ENCODE data around the gene NANS. TPM values are rescaled to one million over a fixed set of nuclear protein-coding genes. Genes with fewer than 3 reads are reported as not detected.

NANS gene
- total and polyA plus RNA-seq, 2 of the 13 experiments (the other 11 are each of a cell fraction or from before 2014, with no cell fraction given) = 86.9 to 203 TPM

DNA sequence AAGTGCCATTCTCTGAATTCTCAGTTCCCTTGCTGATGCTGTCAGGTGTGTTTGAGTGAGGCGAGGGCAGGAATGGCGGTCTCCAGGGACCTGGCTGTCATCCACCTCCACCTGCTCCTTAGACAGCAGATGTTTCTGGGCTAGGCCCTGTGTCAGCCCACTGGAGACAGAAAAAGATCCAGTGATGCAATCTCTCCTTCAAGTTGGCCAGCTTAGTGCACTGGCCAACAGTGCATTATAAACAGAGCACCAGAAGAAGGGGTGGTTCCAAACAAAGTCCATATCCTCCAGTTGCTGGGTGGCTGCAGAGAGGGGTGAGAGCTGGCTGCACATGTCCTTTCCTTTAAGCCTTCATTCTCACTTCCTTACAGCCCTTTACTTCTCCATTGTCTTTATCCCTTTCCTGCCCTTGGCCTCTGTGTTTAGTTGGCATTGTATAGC lies 26.5 kb downstream of the NANS start (continued):
- TF ChIP-seq, protein P1, sequence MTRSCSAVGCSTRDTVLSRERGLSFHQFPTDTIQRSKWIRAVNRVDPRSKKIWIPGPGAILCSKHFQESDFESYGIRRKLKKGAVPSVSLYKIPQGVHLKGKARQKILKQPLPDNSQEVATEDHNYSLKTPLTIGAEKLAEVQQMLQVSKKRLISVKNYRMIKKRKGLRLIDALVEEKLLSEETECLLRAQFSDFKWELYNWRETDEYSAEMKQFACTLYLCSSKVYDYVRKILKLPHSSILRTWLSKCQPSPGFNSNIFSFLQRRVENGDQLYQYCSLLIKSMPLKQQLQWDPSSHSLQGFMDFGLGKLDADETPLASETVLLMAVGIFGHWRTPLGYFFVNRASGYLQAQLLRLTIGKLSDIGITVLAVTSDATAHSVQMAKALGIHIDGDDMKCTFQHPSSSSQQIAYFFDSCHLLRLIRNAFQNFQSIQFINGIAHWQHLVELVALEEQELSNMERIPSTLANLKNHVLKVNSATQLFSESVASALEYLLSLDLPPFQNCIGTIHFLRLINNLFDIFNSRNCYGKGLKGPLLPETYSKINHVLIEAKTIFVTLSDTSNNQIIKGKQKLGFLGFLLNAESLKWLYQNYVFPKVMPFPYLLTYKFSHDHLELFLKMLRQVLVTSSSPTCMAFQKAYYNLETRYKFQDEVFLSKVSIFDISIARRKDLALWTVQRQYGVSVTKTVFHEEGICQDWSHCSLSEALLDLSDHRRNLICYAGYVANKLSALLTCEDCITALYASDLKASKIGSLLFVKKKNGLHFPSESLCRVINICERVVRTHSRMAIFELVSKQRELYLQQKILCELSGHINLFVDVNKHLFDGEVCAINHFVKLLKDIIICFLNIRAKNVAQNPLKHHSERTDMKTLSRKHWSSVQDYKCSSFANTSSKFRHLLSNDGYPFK (CRISPR knock-in tag; IDR thresholded peaks at IDR 0.05; ENCODE audit: borderline replicate concordance) = no peak
- TF ChIP-seq, protein P2, sequence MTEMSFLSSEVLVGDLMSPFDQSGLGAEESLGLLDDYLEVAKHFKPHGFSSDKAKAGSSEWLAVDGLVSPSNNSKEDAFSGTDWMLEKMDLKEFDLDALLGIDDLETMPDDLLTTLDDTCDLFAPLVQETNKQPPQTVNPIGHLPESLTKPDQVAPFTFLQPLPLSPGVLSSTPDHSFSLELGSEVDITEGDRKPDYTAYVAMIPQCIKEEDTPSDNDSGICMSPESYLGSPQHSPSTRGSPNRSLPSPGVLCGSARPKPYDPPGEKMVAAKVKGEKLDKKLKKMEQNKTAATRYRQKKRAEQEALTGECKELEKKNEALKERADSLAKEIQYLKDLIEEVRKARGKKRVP (CRISPR knock-in tag; IDR thresholded peaks at IDR 0.05) = peak in 1 of 2 experiments; percentile 49; a peak in 1 of 4 replicates

DNA sequence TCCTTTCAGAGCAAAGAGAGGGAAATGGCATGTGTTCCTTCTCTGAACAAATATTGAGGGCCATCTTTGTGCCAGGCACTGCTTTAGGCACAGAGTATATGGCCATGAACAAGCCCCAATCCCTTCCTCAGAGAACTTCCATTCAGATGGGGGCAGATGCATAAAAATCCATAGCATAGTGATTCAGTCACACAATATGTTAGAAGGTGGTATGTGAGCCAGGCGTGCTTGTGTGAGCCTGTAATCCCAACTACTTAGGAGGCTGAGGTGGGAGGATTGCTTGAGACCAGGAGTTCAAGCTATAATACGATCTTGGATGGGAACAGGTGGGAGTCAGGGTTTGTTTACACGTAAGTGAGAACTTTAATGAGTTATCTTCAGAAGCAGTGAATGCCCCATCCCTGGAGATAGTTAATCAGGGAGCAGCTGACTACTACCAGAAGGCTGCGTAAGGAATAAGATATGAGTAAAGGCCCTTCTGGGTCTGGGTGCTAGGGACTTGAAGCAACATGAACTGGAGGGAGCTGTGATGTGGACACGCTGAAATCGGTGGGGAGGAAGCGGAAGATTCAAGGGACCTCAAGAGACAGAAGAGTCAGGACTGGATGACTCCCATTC lies 27.1 kb downstream of the NANS start:
- Histone ChIP-seq H3K9me3 (ENCODE audit: low read length) (no peaks in the 10 kb centered on the region), H3K27ac (ENCODE audit: extremely low read length, insufficient read depth, low read length) (no peak overlapping the region), H3K4me1 (ENCODE audit: insufficient read depth, low read length) (peaks cover 22% of the 10 kb centered on the region), H2AFZ (ENCODE audit: low read length) (no peak overlapping the region), H3K27me3 (ENCODE audit: control insufficient read depth in 1 of 2, insufficient read depth in 2 of 2, low read length in 2 of 2) (no peaks in the 10 kb centered on the region), H3K79me2 (ENCODE audit: insufficient read depth, low read length) (no peaks in the 10 kb centered on the region), H3K4me3 (replicated peaks in 1 of 3; ENCODE audit: insufficient read depth in 1 of 3, low read depth in 2 of 3, low read length in 3 of 3) (no peak overlapping the region), H3K4me2 (ENCODE audit: low read depth, low read length) (no peak overlapping the region), H3K36me3 (replicated peaks in 1 of 2; ENCODE audit: control insufficient read depth in 1 of 2, insufficient read depth in 2 of 2, low read length in 2 of 2) (peaks cover 15 to 66% of the 10 kb centered on the region in 2 experiments), H3K9ac (ENCODE audit: insufficient read depth, low read depth, low read length) (no peak overlapping the region), H4K20me1 (ENCODE audit: insufficient read depth, low read length) (no peaks in the 10 kb centered on the region)
- WGBS (ENCODE audit: low lambda C conversion rate) = 97% methylated on average over 7 of the region's 7 CpGs
- intact Hi-C loops (cut with micrococcal nuclease; ENCODE audit: unreplicated experiment) = no loop called here
- TSS peak; percentile 12 for BruUV-seq (replicated peaks)
- ChIA-PET CTCF (ENCODE audit: low intra/inter-chr PET ratio, low total read pairs) (no interaction called here), POLR2A (no interaction called here)
- no peak for ATAC-seq
- no peak for FAIRE-seq
- DNase-seq (ENCODE audit: low spot score) = no peak
- in situ Hi-C loops (cut with HindIII; ENCODE audit: extremely low pct_ligation_motif_present, low pct_unique_long_range_greater_than_20kb) = no loop called here
- TF ChIP-seq POLR2AphosphoS2 (IDR thresholded peaks at IDR 0.05; ENCODE audit: low read depth, low read length) (0 out of 2 replicates have a peak, but pooled peaks have one; percentile 45), FOXM1 (CRISPR knock-in tag; IDR thresholded peaks at IDR 0.05) (no peak)

All from HepG2 (cell line).